IMR-90 (cell line): ENCODE results near the gene MMAA. TPM values are rescaled to one million over a fixed set of nuclear protein-coding genes. Genes with fewer than 3 reads are reported as not detected.

Experiments
- ATAC-seq: fragments of 200-7000 bp; cut with Tn5 transposase; 2 replicates; pipeline ENCODE4 v1.9.1; 2020; ENCODE audit warnings: low read depth, mild to moderate bottlenecking, moderate library complexity
- BruUV-seq: library from RNA; stranded (reverse); fragments of 400-500 nt; replicated peaks from 2 replicates; lab custom pipeline; 2021; lab: Mats Ljungman, UMichigan
- CTCF ChIA-PET: fragments of 300-600 bp; formaldehyde crosslinking; extraction: SDS; loops from one replicate; lab custom pipeline; 2021; ENCODE audit warnings: antibody characterized with exemption; lab: Yijun Ruan, JAX
- POLR2A ChIA-PET: fragments of 300-600 bp; sonication (Branson Sonifier 250); formaldehyde crosslinking; loops from one replicate; lab custom pipeline; 2022; ENCODE audit warnings: antibody characterized with exemption; ENCODE audit not compliant: unreplicated experiment; lab: Charles Lee
- DNase-seq: peaks from one replicate; pipeline ENCODE4 v3.0.0; 2013
- H2AFZ ChIP-seq: replicated peaks from 2 replicates; pipeline ENCODE3; 2013; ENCODE audit warnings: low read length, mild to moderate bottlenecking; ENCODE audit not compliant: poor library complexity
- H2AK5ac ChIP-seq: 2 replicates; pipeline ENCODE4 v1.6.1; 2013; ENCODE audit warnings: low read depth, low read length, inconsistent platforms
- H2AK9ac ChIP-seq: replicated peaks from 2 replicates; pipeline ENCODE3; 2013; ENCODE audit warnings: mild to moderate bottlenecking, low read depth, low read length, moderate library complexity; ENCODE audit not compliant: poor library complexity
- H2BK120ac ChIP-seq: 2 replicates; pipeline ENCODE4 v1.6.1; 2013; ENCODE audit warnings: low read depth, low read length, inconsistent platforms
- H2BK15ac ChIP-seq: 3 replicates; pipeline ENCODE4 v1.6.1; 2013; ENCODE audit warnings: low read depth, low read length, inconsistent platforms
- H2BK20ac ChIP-seq: 2 replicates; pipeline ENCODE4 v1.6.1; 2013; ENCODE audit warnings: low read depth, mild to moderate bottlenecking, inconsistent platforms, low read length, moderate library complexity
- H2BK5ac ChIP-seq: 2 replicates; pipeline ENCODE4 v1.6.1; 2013; ENCODE audit warnings: mild to moderate bottlenecking, low read depth, low read length, inconsistent platforms; ENCODE audit not compliant: poor library complexity, severe bottlenecking
- H3K14ac ChIP-seq: replicated peaks from 2 replicates; pipeline ENCODE4 v1.6.1; 2013; ENCODE audit warnings: low read depth, low read length, inconsistent platforms
- H3K18ac ChIP-seq: 2 replicates; pipeline ENCODE4 v1.6.1; 2013; ENCODE audit warnings: low read depth, low read length, control low read depth
- H3K23ac ChIP-seq: 2 replicates; pipeline ENCODE4 v1.6.1; 2013; ENCODE audit warnings: low read depth, low read length, inconsistent platforms
- H3K27ac ChIP-seq: 2 replicates; pipeline ENCODE4 v1.5.1; 2013; ENCODE audit warnings: mild to moderate bottlenecking, control low read depth, low read length; ENCODE audit not compliant: insufficient read depth
- H3K27me3 ChIP-seq: 2 replicates; pipeline ENCODE4 v1.6.1; 2013; ENCODE audit warnings: low read length; ENCODE audit not compliant: control insufficient read depth, insufficient read depth
- H3K36me3 ChIP-seq: 2 replicates; pipeline ENCODE4 v1.6.1; 2013; ENCODE audit warnings: low read length, mixed read lengths; ENCODE audit not compliant: control insufficient read depth, insufficient read depth
- H3K4ac ChIP-seq: 2 replicates; pipeline ENCODE4 v1.6.1; 2013; ENCODE audit warnings: low read depth, low read length, inconsistent platforms
- H3K4me1 ChIP-seq: 2 replicates; pipeline ENCODE4 v1.6.1; 2013; ENCODE audit warnings: low read length, mixed read lengths; ENCODE audit not compliant: control insufficient read depth, insufficient read depth
- H3K4me2 ChIP-seq: 2 replicates; pipeline ENCODE4 v1.6.1; 2013; ENCODE audit warnings: low read depth, mild to moderate bottlenecking, control low read depth, low read length, moderate library complexity
- H3K4me3 ChIP-seq: 2 replicates; pipeline ENCODE4 v1.5.1; 2013; ENCODE audit warnings: low read depth, mild to moderate bottlenecking, control low read depth, low read length, moderate library complexity; ENCODE audit not compliant: insufficient read depth
- H3K56ac ChIP-seq: 2 replicates; pipeline ENCODE4 v1.6.1; 2013; ENCODE audit warnings: low read length, inconsistent platforms; ENCODE audit not compliant: insufficient read depth; ENCODE audit errors: extremely low read depth
- H3K79me1 ChIP-seq, 2 experiments: 2 replicates each; pipeline ENCODE4 v1.6.1; 2013; ENCODE audit warnings: low read length in 2 of 2, inconsistent platforms in 1 of 2, low read depth in 1 of 2
- H3K9ac ChIP-seq: 2 replicates; pipeline ENCODE4 v1.6.1; 2013; ENCODE audit warnings: low read depth, low read length, control low read depth
- H3K9me1 ChIP-seq: 2 replicates; pipeline ENCODE4 v1.6.1; 2013; ENCODE audit warnings: low read length, inconsistent platforms; ENCODE audit not compliant: insufficient read depth
- H3K9me3 ChIP-seq: 2 replicates; pipeline ENCODE4 v1.6.1; 2013; ENCODE audit warnings: low read length; ENCODE audit not compliant: control insufficient read depth, insufficient read depth
- H4K20me1 ChIP-seq: 2 replicates; pipeline ENCODE4 v1.6.1; 2013; ENCODE audit warnings: low read length, inconsistent platforms; ENCODE audit not compliant: insufficient read depth
- H4K5ac ChIP-seq: 2 replicates; pipeline ENCODE4 v1.6.1; 2013; ENCODE audit warnings: mild to moderate bottlenecking, low read depth, low read length, control low read depth
- H4K8ac ChIP-seq, 2 experiments: 2 replicates each; pipeline ENCODE4 v1.6.1; 2013; ENCODE audit warnings: low read depth in 2 of 2, low read length in 2 of 2, control low read depth in 1 of 2, inconsistent platforms in 1 of 2
- H4K91ac ChIP-seq: 2 replicates; pipeline ENCODE4 v1.6.1; 2013; ENCODE audit warnings: low read depth, low read length, inconsistent platforms; ENCODE audit not compliant: insufficient read depth
- FOS ChIP-seq: fragments of 150-350 bp; IDR thresholded peaks from 2 replicates; pipeline ENCODE4 v1.6.1; 2016; ENCODE audit warnings: low read depth, low read length
- RCOR1 ChIP-seq: IDR thresholded peaks from 2 replicates; pipeline ENCODE4 v1.6.1; 2012; ENCODE audit warnings: mild to moderate bottlenecking, low read length, improper control_type of control experiment; ENCODE audit not compliant: insufficient replicate concordance
- WGBS, 2 experiments: methylation state at CpG; one replicate each; pipeline versions ENCODE4 v1.1.5 to v1.1.7; 2013; ENCODE audit warnings: missing lambda C conversion rate in 2 of 2; ENCODE audit not compliant: insufficient read length in 1 of 2; ENCODE audit errors: extremely low coverage in 2 of 2; 5-methylcytosine and 5-hydroxymethylcytosine counted together
- dilution Hi-C: fragments of 300-500 bp; cut with HindIII; formaldehyde crosslinking; loops from one replicate; pipeline ENCODE4 v1.14.3; 2018; ENCODE audit warnings: low sequenced_read_pairs; ENCODE audit not compliant: unreplicated experiment
- in situ Hi-C: fragments of 300-500 bp; cut with MboI; formaldehyde crosslinking; loops from 3 replicates; pipeline ENCODE4 v1.14.3; 2019; ENCODE audit warnings: low sequenced_read_pairs, inconsistent platforms, mixed read lengths
- intact Hi-C: fragments of 100-400 bp; cut with micrococcal nuclease; formaldehyde crosslinking; loops from 2 replicates; pipeline ENCODE4 v1.10.0; 2022
- polyA plus RNA-seq, 3 experiments: library from polyadenylated mRNA; depleted of rRNA; stranded (reverse); fragments of >200 nt; gene quantifications; 2 replicates each; pipeline ENCODE4 v1.2.3, GENCODE V29; 2012; ENCODE audit warnings: low replicate concordance in 1 of 3
- total RNA-seq: library from RNA; depleted of rRNA; stranded (reverse); fragments of >200 nt; gene quantifications from 2 replicates; pipeline ENCODE4 v1.2.3, GENCODE V29; 2012

The MMAA gene
- total and polyA plus RNA-seq, 2 of the 4 experiments (the other 2 are of a cell fraction): 4.4 to 5.2 TPM

DNA sequence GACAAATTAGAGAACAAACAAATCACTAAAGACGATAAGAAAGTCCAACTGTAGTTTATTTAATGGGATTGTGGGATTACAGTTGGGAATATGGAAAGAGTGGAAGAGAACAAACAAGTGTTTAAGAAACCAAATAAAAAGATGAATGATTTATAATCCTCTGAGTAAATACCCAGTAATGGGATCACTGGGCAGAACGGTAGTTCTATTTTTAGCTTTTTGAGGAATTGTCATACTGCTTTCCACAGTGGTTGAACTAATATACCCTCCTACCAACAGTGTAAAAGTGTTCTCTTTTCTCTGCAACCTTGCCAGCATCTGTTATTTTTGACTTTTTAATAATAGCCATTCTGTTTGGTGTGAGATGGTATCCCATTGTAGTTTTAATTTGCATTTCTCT is 75.7 kb downstream of the MMAA start:
- in situ Hi-C loops (no loop called here), intact Hi-C loops (no loop called here), dilution Hi-C loops (no loop called here)
- Histone ChIP-seq H4K91ac (no peak overlapping the region), H4K20me1 (no peaks in the 10 kb centered on the region), H2BK20ac (no peak overlapping the region), H2AK5ac (no peak overlapping the region), H2BK15ac (no peak overlapping the region), H3K9me3 (no peaks in the 10 kb centered on the region), H3K27ac (no peak overlapping the region), H3K4ac (no peak overlapping the region), H3K9ac (no peak overlapping the region), H4K8ac (no peak overlapping the region), H3K18ac (no peak overlapping the region), H3K36me3 (no peaks in the 10 kb centered on the region), H3K9me1 (no peaks in the 10 kb centered on the region), H3K4me2 (no peak overlapping the region), H3K4me3 (no peak overlapping the region), H3K4me1 (no peaks in the 10 kb centered on the region), H3K56ac (no peak overlapping the region), H3K27me3 (no peaks in the 10 kb centered on the region), H2AK9ac (no peak overlapping the region), H3K79me1 (no peaks in the 10 kb centered on the region), H4K5ac (no peak overlapping the region), H2BK120ac (no peak overlapping the region), H3K14ac (no peak overlapping the region), H2BK5ac (no peak overlapping the region), H2AFZ (no peak overlapping the region), H3K23ac (no peak overlapping the region)
- CTCF ChIA-PET: no interaction called here
- DNase-seq (peak; percentile 6), ATAC-seq (no peak)
- no peak for TF ChIP-seq FOS
- TF ChIP-seq RCOR1: no peak
- BruUV-seq: no TSS peak
- no CpG with 5 or more reads among the region's 2 CpGs for WGBS, 2 experiments
- POLR2A ChIA-PET: interaction anchor here (0.5 kb wide), 1 partner anchor 55 kb away, joined by 4 read pairs; no protein-coding TSS in a partner anchor
